DOHH2 (cell line): ENCODE data around the gene UXT.

ENCODE experiments used
- CTCF ChIP-seq: fragments of 200-600 bp; sonication (generic); IDR thresholded peaks from one replicate; pipeline ENCODE4 v1.5.1; 2014; ENCODE audit warnings: antibody characterized with exemption, mild to moderate bottlenecking, low read depth, low read length; ENCODE audit not compliant: poor library complexity, severe bottlenecking
- EZH2phosphoT487 ChIP-seq: fragments of 200-600 bp; sonication (generic); IDR thresholded peaks from 2 replicates; pipeline ENCODE4 v1.6.1; 2017; ENCODE audit warnings: borderline replicate concordance, mild to moderate bottlenecking, antibody characterized with exemption, low read length, moderate library complexity, mixed read lengths

- TF ChIP-seq CTCF, result no peak
- TF ChIP-seq EZH2phosphoT487, result no peak
These were observed 51.9 kb downstream of the UXT start for GRCh38 chrX:47607091-47607490.
